ENCODE results near the gene NOM1.

The NOM1 gene

GRCh38 chr7:157017603-157018327 lies 68.3 kb downstream of the NOM1 start:
- no peak for DNase-seq (ENCODE audit: low read depth in 2 of 2)

- DNase-seq (ENCODE audit: low read depth in 2 of 2), result no peak
Observed at GRCh38 chr7:157018328-157018996, 69.0 kb downstream of the NOM1 start.

GRCh38 chr7:157018997-157019608 lies 69.6 kb downstream of the NOM1 start:
- no peak for DNase-seq (ENCODE audit: low read depth in 2 of 2)

- no peak for DNase-seq (ENCODE audit: low read depth in 2 of 2)
Observed at GRCh38 chr7:157019718-157020451, 70.4 kb downstream of the NOM1 start.

GRCh38 chr7:157020514-157021070 lies 71.1 kb downstream of the NOM1 start:
- DNase-seq (ENCODE audit: low read depth in 2 of 2), result no peak

- DNase-seq (ENCODE audit: low read depth in 2 of 2), result no peak
Observed at GRCh38 chr7:157021071-157021870, 71.8 kb downstream of the NOM1 start.

- DNase-seq (ENCODE audit: low read depth in 2 of 2), result no peak
Observed at GRCh38 chr7:157021871-157022680, 72.6 kb downstream of the NOM1 start.
